LNCaP clone FGC (cell line): ENCODE measurements around the gene PCGF5.

Experiments used
- DNase-seq: peaks from one replicate; pipeline ENCODE4 v3.0.0-alpha.2; 2011; ENCODE audit warnings: low read depth
- H3K4me3 ChIP-seq: 2 replicates; pipeline ENCODE4 v1.5.1; 2011; ENCODE audit warnings: mild to moderate bottlenecking, low read depth, low read length, control low read depth
- TF ChIP-seq, protein P1 (sequence below): IDR thresholded peaks from 2 replicates; pipeline ENCODE4 v1.5.1; 2012; ENCODE audit warnings: mild to moderate bottlenecking; ENCODE audit not compliant: control insufficient read depth, insufficient read depth; ENCODE audit errors: extremely low read depth

The PCGF5 gene

GRCh38 chr10:91198781-91199180 is 21.7 kb upstream of the PCGF5 start:
- TF ChIP-seq, protein P1, sequence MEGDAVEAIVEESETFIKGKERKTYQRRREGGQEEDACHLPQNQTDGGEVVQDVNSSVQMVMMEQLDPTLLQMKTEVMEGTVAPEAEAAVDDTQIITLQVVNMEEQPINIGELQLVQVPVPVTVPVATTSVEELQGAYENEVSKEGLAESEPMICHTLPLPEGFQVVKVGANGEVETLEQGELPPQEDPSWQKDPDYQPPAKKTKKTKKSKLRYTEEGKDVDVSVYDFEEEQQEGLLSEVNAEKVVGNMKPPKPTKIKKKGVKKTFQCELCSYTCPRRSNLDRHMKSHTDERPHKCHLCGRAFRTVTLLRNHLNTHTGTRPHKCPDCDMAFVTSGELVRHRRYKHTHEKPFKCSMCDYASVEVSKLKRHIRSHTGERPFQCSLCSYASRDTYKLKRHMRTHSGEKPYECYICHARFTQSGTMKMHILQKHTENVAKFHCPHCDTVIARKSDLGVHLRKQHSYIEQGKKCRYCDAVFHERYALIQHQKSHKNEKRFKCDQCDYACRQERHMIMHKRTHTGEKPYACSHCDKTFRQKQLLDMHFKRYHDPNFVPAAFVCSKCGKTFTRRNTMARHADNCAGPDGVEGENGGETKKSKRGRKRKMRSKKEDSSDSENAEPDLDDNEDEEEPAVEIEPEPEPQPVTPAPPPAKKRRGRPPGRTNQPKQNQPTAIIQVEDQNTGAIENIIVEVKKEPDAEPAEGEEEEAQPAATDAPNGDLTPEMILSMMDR: no peak
- DNase-seq: no peak
- H3K4me3 ChIP-seq: no peak overlapping the region

GRCh38 chr10:91200314-91201212 is 19.9 kb upstream of the PCGF5 start:
- H3K4me3 ChIP-seq: no peak overlapping the region
- TF ChIP-seq, protein P1: no peak
- no peak for DNase-seq

- no peak for DNase-seq
- H3K4me3 ChIP-seq: no peak overlapping the region
- TF ChIP-seq, protein P1: no peak
Measured at GRCh38 chr10:91201213-91201996, 19.1 kb upstream of the PCGF5 start.

DNA sequence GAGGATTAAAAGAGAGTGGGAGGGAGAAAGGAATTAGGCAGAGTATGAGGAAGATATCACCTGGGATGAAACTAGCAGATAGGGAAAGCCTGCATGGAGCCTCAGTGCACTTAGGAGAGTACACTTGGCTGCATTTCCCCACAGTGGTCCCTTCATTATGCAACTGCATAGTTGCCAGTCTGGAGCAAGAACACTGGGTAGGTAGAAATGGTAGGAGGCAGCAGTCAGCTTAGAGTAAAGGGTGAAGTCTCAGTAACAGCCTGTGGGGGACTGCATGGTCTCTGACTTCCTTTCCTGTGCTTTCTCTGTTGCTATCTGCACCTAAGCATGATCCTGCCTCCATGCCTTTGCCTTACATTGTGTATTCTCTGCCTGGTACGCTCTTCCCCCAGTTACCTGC is 14.0 kb upstream of the PCGF5 start:
- no peak for DNase-seq
- H3K4me3 ChIP-seq: no peak overlapping the region
- TF ChIP-seq, protein P1: no peak

GRCh38 chr10:91206837-91207474 is 13.5 kb upstream of the PCGF5 start:
- DNase-seq: no peak
- TF ChIP-seq, protein P1: no peak
- H3K4me3 ChIP-seq: no peak overlapping the region

- TF ChIP-seq, protein P1: 0 out of 2 replicates have a peak, but pooled peaks have one; percentile 2
- H3K4me3 ChIP-seq: no peak overlapping the region
- no peak for DNase-seq
Measured at GRCh38 chr10:91208642-91209041, 11.8 kb upstream of the PCGF5 start.
